Cardiac septum (tissue), 1 donor: ENCODE results near the gene NFE2. TPM values are rescaled to one million over a fixed set of nuclear protein-coding genes. Genes with fewer than 3 reads are reported as not detected.
A peak's percentile ranks its signal among the peaks of the same experiment; 100 is the strongest.
"Not testable (repeated sequence)": the region's sequence is repeated elsewhere in the genome, so short reads cannot be mapped to it uniquely, and the experiment has no call there.

Experiments
- DNase-seq: peaks from one replicate; pipeline ENCODE4 v3.0.0-alpha.2; 2020; ENCODE audit warnings: low spot score
- intact Hi-C: fragments of 100-400 bp; cut with DNase I; formaldehyde crosslinking; loops from one replicate; pipeline ENCODE4 v1.14.0; 2022
- total RNA-seq: library from RNA; stranded (reverse); fragmentation: NEBNext Ultra II Directional; extraction: Animal tissue kit (Norgen Biotek cat#: 25700); gene quantifications from one replicate; pipeline ENCODE4 v1.2.1, GENCODE V29; 2021
- donor health status: DM: no; HTN: no; CAD: no.

Gene NFE2
- total RNA-seq, 1 donor from 2014 or later, result 1.2 TPM

DNA sequence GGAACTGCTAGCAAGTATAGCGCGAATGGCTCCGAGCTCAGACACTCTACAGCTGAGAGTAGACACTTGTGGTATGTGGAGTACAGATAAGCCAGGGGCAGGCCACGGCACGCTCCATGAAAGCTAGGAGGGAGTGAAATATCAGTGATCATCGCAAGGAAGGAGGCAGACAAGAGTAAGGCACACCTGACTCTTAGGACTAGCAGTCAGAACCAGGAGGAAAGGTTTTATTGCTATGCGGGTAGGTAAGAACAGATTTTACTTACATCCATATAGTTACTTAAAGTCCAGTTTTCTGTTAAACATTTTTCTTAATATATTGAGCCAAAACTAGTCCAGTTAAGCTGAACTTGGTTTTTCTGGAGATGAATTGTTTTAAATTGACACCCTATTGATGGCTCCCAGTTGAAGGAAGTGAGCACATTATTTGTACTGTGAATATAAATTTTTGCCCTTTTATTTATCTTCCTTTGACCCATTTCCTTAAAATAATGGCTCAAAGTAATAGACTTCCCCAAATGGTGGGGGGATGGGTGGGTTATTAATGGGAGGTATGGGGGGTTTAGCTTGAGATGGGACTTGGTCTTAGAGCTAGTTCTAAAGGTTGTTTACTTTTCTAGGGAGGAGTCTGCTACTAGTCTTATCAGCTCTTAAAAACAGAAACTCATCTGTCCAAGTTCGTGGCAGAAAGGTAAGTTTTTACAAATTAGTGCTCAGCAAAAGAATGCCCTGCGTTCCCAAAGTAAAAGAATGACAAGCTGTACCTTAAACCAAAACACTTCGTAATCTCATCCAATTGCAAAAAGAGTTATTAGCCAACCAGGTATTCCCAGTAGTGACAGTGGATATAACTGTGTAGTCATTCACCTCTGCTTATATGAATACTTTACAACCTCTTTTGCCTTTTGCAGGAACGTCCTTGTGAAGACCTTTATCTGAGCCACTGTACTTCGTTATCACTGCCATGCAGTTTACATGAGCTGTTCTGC is 14.5 kb downstream of the NFE2 start:
- DNase-seq, result no peak
- intact Hi-C loops, result no loop called here

DNA sequence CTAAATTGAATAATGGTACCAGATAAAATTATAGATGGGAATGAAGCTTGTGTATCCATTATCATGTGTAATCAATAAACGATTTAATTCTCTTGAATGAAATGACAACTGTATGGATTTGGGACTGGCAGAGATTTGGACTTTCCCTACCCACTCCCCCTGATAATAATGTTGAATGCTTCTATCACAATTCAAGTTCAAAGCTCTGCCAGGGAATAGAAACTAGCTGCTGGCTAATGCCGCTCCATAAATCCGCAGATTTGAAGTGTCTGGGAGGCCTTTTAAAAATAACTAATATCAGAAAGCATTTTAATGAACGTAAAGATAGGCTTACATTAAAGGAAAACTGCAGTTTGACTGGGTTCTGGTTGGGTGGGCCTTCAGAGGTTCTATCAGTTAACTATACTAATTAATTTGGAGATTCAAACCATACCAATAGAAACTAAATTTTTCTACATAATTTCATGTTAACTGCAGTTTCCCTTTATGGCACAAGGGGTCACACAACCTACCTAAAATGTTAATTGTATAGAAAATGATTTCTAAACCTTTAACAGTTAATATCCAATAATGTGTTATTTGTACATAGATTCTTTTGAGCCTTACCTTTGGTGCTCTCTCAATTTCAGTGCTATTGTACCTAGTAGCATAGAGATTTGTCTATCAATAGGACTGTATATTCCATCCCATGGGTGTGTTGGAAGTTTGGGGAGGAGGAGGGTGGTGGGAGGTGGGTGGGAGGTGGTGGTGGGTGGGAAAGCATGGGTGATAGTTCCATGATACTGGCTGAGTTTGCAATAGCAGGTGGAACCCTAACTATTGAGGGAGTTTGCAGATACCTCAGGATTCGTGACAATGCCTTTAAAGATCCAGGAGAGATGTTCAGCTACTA is 15.4 kb downstream of the NFE2 start:
- no peak for DNase-seq
- intact Hi-C loops, result no loop called here

DNA sequence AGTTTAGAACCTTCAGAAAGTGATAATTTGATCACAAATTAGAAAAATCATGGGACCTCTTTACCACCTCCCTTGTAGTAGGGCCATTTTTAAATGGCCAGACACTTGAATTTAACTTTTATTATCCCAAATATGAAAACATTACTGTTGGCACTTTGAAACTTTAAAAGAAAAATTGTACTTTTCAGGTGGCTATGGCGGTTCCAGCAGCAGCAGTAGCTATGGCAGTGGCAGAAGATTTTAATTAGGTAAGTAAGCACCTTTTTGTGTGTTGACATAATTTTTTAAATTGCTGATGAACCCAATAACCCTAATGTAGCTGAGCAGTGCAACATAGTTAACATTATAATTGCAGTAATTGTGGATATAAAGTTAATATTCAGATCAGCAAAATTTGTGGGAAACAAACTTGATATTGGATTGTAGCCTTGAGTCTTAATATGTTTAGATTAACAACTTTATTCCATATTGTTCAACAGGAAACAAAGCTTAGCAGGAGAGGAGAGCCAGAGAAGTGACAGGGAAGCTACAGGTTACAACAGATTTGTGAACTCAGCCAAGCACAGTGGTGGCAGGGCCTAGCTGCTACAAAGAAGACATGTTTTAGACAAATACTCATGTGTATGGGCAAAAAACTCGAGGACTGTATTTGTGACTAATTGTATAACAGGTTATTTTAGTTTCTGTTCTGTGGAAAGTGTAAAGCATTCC is 16.6 kb downstream of the NFE2 start:
- intact Hi-C loops, result loop anchor here (5.0 kb wide), 2 partner anchors 38 to 78 kb away; partner anchors contain the start of gene GPR84
- not testable (repeated sequence) for DNase-seq

DNA sequence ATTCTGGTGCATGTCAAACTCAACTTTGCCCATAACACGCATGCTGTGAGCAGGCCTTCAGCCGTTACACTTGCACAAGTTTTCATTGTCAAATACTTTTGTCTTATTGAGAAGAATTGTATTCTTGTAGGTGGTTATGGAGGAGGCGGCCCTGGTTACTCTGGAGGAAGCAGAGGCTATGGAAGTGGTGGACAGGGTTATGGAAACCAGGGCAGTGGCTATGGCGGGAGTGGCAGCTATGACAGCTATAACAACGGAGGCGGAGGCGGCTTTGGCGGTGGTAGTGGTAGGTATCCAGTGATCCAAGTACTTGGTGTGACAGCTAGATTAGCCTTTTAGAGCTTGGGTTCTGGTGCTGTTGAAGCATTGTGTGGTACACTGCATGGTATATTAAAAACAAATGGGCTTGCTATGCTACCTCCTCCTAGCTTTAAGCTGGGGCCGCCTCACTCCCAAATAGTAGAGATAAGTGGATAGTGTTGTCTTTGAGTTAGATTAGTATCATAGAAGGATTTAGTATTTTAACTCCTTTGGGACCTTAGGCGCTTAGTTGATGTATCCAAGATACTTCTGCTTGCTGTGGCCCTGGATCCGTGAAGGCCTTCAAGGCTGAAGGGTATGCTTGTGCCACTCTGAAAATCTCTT is 17.7 kb downstream of the NFE2 start:
- DNase-seq, result no peak
- intact Hi-C loops, result loop anchor here (5.0 kb wide), 2 partner anchors 39 to 79 kb away; partner anchors contain the start of gene GPR84

DNA sequence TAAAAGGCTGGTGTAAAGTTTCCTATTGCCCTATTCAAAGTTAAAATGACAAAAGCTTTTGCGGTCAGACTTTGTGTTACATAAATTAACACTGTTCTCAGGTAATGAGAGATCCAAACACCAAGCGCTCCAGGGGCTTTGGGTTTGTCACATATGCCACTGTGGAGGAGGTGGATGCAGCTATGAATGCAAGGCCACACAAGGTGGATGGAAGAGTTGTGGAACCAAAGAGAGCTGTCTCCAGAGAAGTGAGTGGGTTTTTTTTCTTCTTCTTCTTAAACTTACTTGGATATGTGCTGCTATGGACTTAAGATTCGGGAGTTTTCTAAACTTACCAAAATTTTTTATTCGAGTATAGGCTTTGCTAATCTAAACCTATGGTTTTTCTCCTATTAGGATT is 19.1 kb downstream of the NFE2 start:
- intact Hi-C loops, result loop anchor here (5.0 kb wide), 2 partner anchors 41 to 81 kb away; partner anchors contain the start of gene GPR84
- not testable (repeated sequence) for DNase-seq

DNA sequence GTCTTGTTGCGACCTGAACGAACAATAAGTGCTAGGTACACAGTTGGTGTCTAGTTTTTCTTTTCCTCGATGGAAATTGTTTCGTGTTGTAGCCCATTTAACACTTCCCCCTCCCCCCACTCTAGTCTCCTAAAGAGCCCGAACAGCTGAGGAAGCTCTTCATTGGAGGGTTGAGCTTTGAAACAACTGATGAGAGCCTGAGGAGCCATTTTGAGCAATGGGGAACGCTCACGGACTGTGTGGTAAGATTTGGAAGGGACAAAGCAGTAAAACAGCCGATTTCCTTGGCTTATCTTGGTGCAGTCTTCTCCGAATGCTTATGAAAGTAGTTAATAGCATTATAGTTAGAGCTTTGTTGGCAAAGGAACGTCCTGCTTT is 19.6 kb downstream of the NFE2 start:
- intact Hi-C loops, result loop anchor here (5.0 kb wide), 2 partner anchors 41 to 81 kb away; partner anchors contain the start of gene GPR84
- DNase-seq, result not testable (repeated sequence)

DNA sequence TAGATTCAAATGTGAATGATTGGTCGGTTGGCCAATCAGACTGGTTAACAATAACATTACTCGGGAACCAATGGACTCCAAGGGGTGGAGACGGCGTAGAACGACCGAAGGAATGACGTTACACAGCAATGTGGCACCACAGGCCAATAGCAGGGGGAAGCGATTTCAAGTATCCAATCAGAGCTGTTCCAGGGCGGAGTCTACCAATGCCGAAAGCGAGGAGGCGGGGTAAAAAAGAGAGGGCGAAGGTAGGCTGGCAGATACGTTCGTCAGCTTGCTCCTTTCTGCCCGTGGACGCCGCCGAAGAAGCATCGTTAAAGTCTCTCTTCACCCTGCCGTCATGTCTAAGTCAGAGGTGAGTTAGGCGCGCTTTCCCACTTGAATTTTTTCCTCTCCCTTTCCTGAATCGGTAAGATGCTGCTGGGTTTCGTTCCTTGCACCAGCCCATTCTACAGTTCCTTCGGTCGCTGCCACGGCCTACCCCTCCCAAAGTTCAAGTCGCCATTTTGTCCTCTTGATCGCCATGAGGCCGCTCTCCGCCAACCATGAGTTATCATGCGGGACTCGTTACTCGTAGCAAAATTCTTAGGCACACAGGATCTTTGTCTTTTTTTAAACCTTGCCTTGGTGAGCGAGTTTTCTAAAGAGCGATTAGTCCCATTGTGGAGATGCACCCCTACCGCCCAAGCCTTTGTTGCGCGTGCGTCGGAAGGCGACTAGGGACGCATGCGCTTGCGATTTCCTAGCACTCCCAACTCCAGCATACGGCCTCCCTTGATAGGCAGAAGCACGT is 20.2 kb downstream of the NFE2 start, which contains the start of gene HNRNPA1:
Gene HNRNPA1, plus strand, starts transcription at position 259 of the 793 bp plus-strand sequence. Its CDS starts 82 bp downstream, at position 341.
- intact Hi-C loops, result loop anchor here (5.0 kb wide), 2 partner anchors 42 to 82 kb away; partner anchors contain the start of gene GPR84
- DNase-seq, result peak; percentile 97

DNA sequence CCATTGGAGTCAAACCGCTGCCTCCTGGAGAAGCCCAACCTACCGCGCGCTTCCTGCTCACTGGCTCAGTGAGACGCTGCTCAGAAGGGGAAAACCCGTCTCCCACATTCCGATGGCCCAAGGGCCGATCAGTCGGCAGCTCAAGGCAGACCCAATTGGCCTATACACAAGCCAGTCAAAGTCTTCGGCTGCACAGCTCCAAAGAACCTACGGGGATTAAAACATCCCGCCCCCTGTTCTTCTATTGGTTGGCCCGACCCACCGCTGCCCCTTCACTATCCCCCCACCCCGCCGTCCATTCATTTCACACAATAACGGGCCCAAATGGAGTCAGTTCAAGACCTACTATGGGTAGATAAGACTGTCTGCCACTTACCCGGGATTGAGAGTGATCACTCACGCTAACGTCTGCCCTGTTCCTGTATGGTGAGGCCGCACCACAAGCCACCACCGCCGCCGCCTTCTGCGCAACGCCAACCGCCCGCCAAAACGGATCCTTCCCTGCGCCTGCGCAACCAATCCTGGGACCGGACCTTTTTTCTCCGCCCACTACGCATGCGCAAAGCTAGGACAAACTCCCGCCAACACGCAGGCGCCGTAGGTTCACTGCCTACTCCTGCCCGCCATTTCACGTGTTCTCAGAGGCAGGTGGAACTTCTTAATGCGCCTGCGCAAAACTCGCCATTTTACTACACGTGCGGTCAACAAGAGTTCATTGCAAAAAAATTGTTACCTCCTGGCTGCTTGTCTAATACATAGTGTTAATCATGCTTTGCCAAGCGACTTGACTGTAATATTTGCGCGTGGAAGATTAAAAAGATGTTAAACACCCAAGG is 21.0 kb downstream of the NFE2 start, which contains the start of gene CBX5:
Gene CBX5, minus strand, starts transcription at position 491 of the 836 bp plus-strand sequence. CDS start 22,472 bp downstream, outside the sequence.
- peak; percentile 99 for DNase-seq
- intact Hi-C loops, result loop anchor here (5.0 kb wide), 2 partner anchors 42 to 82 kb away; partner anchors contain the start of gene GPR84

DNA sequence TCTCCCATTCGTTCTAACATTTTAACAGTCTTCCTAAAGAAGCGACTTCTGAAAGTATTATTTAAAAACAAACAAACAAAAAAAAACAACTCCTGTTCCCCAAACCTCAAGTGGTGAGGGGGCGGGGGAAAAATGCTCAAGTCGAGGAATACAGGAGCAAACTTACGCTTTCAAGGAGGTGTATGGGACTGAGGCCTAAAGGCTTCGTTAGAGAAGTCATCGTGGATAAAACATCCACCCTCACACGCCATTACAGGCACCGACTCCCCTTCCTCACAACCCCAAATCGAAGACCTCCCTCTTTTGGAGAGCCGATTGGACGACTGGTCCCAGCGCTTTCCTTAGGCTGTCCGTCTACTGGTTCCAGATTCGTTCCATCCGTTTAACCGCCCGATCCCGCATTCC is 21.6 kb downstream of the NFE2 start:
- DNase-seq, result no peak
- intact Hi-C loops, result no loop called here

DNA sequence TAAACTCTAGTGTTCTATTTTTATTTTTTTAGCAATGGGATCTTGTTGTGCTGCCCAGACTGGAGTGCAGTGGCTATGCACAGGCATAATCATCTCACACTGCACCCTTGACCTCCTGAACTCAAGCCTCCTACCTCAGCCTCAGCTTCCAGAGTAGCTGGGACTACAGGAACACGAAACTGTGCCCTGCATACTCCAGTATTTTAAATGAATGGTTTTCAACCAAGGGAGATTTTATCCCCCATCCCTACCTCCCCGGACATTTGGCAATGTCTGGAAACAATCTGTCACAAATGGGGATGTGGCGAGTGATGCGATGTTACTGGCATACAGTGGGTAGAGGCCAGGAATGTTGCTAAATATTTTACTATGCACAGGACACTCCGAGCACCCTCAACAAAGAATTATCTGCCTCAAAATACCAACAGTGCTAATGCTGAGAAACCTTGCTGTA is 23.0 kb downstream of the NFE2 start:
- intact Hi-C loops, result no loop called here
- DNase-seq, result no peak

DNA sequence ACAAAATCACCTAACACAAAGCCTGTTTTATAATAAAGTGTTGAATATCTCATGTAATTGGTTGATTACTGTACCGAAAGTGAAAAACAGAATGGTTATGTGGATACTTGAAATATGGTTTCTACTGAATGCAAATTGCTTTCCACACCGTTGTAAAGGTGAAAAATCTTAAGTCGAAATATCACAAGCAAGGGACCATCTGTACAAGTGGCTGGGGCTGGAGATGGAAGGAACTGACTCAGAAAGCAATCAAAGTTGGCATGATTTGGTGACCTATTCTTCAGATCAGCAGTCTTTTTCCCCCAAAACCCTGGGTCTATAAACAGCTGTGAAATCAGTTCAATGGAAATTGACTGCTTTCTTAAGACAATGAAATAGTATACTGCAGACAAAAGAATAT is 24.4 kb downstream of the NFE2 start:
- intact Hi-C loops, result no loop called here
- no peak for DNase-seq

DNA sequence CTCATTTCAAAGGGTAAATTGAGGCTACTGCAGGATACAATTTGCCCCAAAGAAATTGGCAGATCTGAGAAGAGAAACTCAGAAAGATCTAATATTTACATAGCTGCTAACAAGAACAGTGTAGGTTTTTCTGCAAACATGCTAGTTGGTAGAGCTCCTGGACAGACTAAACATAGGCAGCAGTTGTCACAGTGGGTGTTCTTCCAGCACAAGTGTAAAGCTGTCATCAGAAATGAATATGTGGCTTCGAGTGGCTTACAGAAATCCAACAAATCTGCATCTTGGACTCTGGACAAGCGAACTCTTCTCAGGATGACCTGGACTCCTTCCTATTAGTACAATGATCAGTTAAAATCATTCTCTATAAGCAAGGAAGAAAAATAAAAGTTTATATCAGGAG is 26.8 kb downstream of the NFE2 start:
- DNase-seq, result no peak
- intact Hi-C loops, result no loop called here

DNA sequence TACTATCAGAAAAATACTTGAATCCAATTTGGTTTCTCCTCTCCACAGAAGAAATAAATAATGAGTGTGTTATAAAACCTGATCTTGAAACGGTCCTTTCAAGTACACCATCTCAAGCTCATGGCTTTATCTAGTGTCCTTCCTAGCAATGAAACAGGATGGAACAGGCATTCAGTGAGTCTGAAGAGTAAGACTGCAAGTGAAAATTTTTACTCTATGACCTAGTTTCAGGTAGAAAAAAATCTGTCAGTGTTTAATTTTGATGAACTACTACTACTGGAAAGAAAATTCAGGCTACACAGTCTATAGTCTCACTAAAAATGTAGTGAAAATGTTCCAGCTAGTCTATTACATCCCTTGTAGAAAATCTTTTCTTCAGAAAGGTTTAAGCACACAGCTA is 28.6 kb downstream of the NFE2 start:
- DNase-seq, result no peak
- intact Hi-C loops, result no loop called here

DNA sequence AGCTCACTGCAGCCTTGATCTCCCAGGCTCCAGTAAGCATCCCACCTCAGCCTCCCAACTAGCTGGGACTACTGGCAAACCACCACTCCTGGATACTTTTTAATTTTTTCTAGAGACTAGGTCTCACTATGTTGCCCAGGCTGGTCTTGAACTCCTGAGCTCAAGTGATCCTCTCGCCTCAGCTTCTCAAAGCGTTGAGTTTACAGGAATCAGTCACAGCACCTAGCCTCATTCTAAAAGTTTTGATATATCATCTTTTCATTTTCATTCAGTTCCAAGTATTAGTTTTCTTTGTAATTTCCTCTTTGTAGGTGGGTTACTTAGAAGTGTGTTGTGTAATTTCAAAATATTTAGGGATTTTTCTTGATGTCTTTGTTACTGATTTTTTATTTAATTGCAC is 30.5 kb downstream of the NFE2 start:
- no peak for DNase-seq
- intact Hi-C loops, result no loop called here

DNA sequence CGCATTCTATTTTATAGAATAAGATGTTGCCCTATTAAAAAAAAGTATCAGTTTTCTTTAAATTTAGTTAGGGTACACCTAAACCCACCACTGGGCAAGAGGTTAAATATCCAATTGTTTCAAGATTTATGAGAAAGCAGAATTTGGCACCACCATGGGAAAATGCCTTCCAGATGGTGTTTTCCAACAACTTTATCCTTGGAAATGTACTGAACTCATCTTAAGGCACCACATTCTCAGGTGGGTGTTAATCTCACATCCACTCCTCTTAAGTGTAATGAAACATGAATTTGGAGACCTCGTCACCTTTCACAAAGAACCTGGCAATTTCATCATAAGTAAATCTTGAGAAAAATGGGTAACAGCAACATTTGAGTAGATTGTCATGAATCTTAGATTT is 34.0 kb downstream of the NFE2 start:
- intact Hi-C loops, result no loop called here
- no peak for DNase-seq

DNA sequence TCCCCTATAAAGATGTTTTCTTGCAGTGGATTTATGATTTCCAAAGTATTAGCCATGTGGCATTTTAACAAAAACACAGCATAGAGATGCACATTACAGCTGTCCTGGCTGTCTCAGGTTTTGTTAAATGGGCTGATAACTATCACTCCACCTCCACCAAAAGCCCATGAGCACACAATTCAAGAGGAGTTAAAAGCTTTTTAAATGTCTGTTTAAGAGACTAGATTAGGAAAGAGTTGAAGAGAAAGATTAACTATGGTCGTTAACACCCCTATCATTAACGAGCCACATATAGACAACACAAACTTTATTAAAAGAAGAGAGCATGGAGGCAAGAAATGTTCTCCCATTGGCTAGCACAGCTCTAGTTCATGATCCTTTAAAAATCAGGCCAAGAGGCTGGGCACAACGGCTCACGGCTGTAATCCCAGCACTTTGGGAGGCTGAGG is 35.4 kb downstream of the NFE2 start:
- intact Hi-C loops, result no loop called here
- DNase-seq, result no peak
